ENCODE data around the gene FFAR2. TPM values are rescaled to one million over a fixed set of nuclear protein-coding genes. Genes with fewer than 3 reads are reported as not detected.

The FFAR2 gene
- total RNA-seq, 1 experiment from 2014 or later, result not detected

DNA sequence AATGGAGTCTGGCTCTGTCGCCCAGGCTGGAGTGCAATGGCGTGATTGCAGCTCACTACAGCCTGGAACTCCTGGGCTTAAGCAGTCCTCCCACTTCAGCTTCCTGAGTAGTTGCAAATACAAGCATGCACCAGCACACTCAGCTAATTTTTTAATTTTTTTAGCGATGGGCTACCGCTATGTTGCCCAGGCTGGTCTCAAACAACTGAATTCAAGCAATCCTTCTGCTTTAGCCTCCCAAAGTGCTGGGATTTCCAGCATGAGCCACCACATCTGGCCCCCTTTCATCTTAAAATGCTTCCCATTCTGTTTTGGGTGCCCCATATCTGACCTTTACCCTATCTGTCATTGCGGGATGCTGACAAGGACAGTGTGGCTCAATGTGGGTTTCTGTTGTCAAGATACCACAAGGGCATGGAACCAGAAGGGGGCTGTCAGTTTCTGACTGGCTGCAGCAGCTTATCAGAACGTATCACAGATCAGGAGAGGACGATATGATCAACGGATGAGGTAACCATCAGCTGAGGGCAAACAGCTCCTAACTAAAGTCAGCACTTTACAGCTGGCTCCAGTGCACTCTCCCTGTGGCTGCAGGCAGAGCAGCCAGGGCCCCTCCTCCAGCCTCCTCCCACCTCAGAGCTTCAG lies 44.8 kb upstream of the FFAR2 start:
- POLR2A ChIA-PET (ENCODE audit: unreplicated experiment), result no interaction called here
- Histone ChIP-seq H3F3A (ENCODE audit: low read length, unreplicated experiment) (no peaks in the 10 kb centered on the region), H3K27me3 (ENCODE audit: low read length) (no peaks in the 10 kb centered on the region), H2AFZ (ENCODE audit: low read length) (no peak overlapping the region), H3K9ac (ENCODE audit: low read length) (no peak overlapping the region), H3K9me2 (replicated peaks; ENCODE audit: low read length) (no peaks in the 10 kb centered on the region), H3K4me2 (ENCODE audit: low read length) (no peak overlapping the region), H3K4me3 (ENCODE audit: low read length) (no peak overlapping the region), H3K4me1 (ENCODE audit: insufficient read depth, low read length) (no peaks in the 10 kb centered on the region), H4K20me1 (ENCODE audit: low read length) (no peaks in the 10 kb centered on the region), H3K9me3 (ENCODE audit: low read length) (no peaks in the 10 kb centered on the region), H3K79me2 (ENCODE audit: low read length) (no peaks in the 10 kb centered on the region), H3K36me3 (ENCODE audit: low read depth, low read length) (no peaks in the 10 kb centered on the region), H3K27ac (ENCODE audit: low read length) (no peak overlapping the region)
- TF ChIP-seq EZH2phosphoT487 (IDR thresholded peaks at IDR 0.05; ENCODE audit: borderline replicate concordance, low read length) (no peak), EZH2 (IDR thresholded peaks at IDR 0.05; ENCODE audit: low read length, unreplicated experiment) (no peak)
- TF ChIP-seq, protein P1, sequence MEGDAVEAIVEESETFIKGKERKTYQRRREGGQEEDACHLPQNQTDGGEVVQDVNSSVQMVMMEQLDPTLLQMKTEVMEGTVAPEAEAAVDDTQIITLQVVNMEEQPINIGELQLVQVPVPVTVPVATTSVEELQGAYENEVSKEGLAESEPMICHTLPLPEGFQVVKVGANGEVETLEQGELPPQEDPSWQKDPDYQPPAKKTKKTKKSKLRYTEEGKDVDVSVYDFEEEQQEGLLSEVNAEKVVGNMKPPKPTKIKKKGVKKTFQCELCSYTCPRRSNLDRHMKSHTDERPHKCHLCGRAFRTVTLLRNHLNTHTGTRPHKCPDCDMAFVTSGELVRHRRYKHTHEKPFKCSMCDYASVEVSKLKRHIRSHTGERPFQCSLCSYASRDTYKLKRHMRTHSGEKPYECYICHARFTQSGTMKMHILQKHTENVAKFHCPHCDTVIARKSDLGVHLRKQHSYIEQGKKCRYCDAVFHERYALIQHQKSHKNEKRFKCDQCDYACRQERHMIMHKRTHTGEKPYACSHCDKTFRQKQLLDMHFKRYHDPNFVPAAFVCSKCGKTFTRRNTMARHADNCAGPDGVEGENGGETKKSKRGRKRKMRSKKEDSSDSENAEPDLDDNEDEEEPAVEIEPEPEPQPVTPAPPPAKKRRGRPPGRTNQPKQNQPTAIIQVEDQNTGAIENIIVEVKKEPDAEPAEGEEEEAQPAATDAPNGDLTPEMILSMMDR (conservative IDR thresholded peaks at IDR 0.05; ENCODE audit: low read depth, low read length), result no peak
- intact Hi-C loops (cut with micrococcal nuclease), result no loop called here
- ATAC-seq, result no peak
- no peak for DNase-seq
- CTCF ChIA-PET, result no interaction called here
- no TSS peak for BruUV-seq (replicated peaks)

DNA sequence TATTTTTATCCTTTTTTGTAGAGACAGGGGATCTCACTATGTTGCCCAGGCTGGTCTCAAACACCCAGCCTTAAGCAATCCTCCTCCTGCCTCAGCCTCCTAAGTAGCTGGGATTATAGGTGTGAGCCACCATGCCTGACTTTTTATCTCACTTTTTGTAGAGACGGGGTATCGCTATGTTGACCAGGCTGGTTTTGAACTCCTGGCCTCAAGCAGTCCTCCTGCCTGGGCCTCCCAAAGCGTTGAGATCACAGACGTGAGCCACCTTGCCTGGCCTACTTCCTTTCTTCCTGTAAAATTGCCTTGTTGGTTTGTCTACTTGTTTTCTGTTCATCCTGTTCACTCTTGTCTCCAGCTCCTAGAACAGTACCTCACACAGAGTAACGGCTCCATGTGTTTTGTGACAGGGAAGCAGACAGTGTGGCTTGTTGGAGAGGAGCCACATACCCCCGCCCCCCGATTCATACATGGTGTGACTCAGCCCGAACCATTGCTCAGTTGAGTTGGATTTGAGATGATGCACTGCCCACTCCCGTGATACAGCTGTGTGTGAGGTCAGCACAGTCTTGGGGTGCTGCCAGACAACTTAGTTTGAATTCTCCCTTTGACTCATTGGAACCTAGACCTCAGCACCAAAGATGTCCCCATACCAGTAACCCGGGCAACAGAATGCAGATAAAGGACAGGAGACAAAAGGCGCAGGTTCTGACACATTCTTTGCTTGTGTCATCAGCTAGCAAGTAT lies 43.0 kb upstream of the FFAR2 start:
- ChIA-PET CTCF (no interaction called here), POLR2A (ENCODE audit: unreplicated experiment) (no interaction called here)
- no peaks in the 10 kb centered on the region for H3K79me2 ChIP-seq (ENCODE audit: low read length)
- no peak overlapping the region for H3K9ac ChIP-seq (ENCODE audit: low read length)
- no peaks in the 10 kb centered on the region for H3K4me1 ChIP-seq (ENCODE audit: insufficient read depth, low read length)
- peaks cover 15% of the 10 kb centered on the region; the same call in 1 of the 2 replicates for H3K27me3 ChIP-seq (ENCODE audit: low read length)
- TF ChIP-seq EZH2 (IDR thresholded peaks at IDR 0.05; ENCODE audit: low read length, unreplicated experiment) (no peak), EZH2phosphoT487 (IDR thresholded peaks at IDR 0.05; ENCODE audit: borderline replicate concordance, low read length) (no peak)
- TF ChIP-seq, protein P1 (conservative IDR thresholded peaks at IDR 0.05; ENCODE audit: low read depth, low read length), result no peak
- no peaks in the 10 kb centered on the region for H3K36me3 ChIP-seq (ENCODE audit: low read depth, low read length)
- intact Hi-C loops (cut with micrococcal nuclease), result no loop called here
- H3K27ac ChIP-seq (ENCODE audit: low read length), result no peak overlapping the region
- H4K20me1 ChIP-seq (ENCODE audit: low read length), result no peaks in the 10 kb centered on the region
- ATAC-seq (no peak), DNase-seq (peak; percentile 36)
- H3K4me3 ChIP-seq (ENCODE audit: low read length), result no peak overlapping the region
- no TSS peak for BruUV-seq (replicated peaks)
- no peaks in the 10 kb centered on the region for H3K9me3 ChIP-seq (ENCODE audit: low read length)
- H2AFZ ChIP-seq (ENCODE audit: low read length), result no peak overlapping the region
- no peak overlapping the region for H3K4me2 ChIP-seq (ENCODE audit: low read length)
- no peaks in the 10 kb centered on the region for H3K9me2 ChIP-seq (replicated peaks; ENCODE audit: low read length)
- H3F3A ChIP-seq (ENCODE audit: low read length, unreplicated experiment), result no peaks in the 10 kb centered on the region

DNA sequence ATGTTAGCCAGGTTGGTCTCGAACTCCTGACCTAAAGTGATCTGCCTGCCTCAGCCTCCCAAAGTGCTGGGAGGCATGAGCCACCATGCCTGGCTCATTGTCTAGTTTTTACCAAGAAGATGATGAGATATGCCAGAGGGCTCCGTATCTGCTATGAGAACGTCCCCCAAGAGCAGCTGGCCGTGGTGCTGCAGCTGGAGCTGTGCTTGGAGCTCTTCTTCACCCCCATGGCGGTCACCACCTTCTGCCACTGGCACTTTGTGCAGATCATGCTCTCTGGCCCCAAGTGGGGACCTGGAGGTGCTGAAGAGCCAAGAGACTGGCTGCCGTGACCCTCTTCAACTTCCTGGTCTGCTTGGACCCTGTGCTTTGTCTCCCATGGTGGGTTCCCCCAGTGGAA lies 40.4 kb upstream of the FFAR2 start:
- Histone ChIP-seq H3K4me1 (ENCODE audit: insufficient read depth, low read length) (no peaks in the 10 kb centered on the region), H3K9me3 (ENCODE audit: low read length) (no peaks in the 10 kb centered on the region), H3K79me2 (ENCODE audit: low read length) (no peaks in the 10 kb centered on the region), H4K20me1 (ENCODE audit: low read length) (no peaks in the 10 kb centered on the region), H3K4me2 (ENCODE audit: low read length) (no peak overlapping the region), H3K27me3 (ENCODE audit: low read length) (peaks cover 23% of the 10 kb centered on the region), H3K36me3 (ENCODE audit: low read depth, low read length) (no peaks in the 10 kb centered on the region), H3K27ac (ENCODE audit: low read length) (no peak overlapping the region), H3K9ac (ENCODE audit: low read length) (no peak overlapping the region), H3F3A (ENCODE audit: low read length, unreplicated experiment) (no peaks in the 10 kb centered on the region), H3K4me3 (ENCODE audit: low read length) (no peak overlapping the region), H2AFZ (ENCODE audit: low read length) (no peak overlapping the region), H3K9me2 (replicated peaks; ENCODE audit: low read length) (no peaks in the 10 kb centered on the region)
- TF ChIP-seq, protein P1 (conservative IDR thresholded peaks at IDR 0.05; ENCODE audit: low read depth, low read length), result no peak
- TF ChIP-seq EZH2 (IDR thresholded peaks at IDR 0.05; ENCODE audit: low read length, unreplicated experiment), result no peak
- TF ChIP-seq EZH2phosphoT487 (IDR thresholded peaks at IDR 0.05; ENCODE audit: borderline replicate concordance, low read length), result no peak
- CTCF ChIA-PET, result no interaction called here
- no TSS peak for BruUV-seq (replicated peaks)
- intact Hi-C loops (cut with micrococcal nuclease), result no loop called here
- ATAC-seq, result no peak
- no peak for DNase-seq
- POLR2A ChIA-PET (ENCODE audit: unreplicated experiment), result no interaction called here

Measured in PC-3 (cell line).